Measurements from ENCODE around the gene LHX2.

DNA sequence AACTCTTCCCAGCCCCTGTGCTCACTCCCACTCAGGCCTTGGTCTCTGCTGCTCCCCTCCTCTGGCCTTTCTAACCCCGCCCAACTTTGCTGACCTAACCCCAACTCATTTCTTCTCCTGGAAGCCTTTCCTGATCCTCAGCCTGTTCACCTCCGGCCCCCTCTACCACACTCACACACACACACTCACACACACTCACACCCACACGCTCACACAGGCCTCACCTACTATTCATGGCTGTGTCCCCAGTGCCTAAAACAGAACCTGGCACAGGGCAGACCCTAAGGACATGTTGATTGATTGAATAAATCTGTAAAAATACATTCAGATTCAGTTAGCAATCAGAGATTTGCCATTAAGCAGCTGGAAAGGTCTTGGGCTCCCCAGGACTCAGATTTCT lies 28.5 kb upstream of the LHX2 start:
- TF ChIP-seq, protein P1, sequence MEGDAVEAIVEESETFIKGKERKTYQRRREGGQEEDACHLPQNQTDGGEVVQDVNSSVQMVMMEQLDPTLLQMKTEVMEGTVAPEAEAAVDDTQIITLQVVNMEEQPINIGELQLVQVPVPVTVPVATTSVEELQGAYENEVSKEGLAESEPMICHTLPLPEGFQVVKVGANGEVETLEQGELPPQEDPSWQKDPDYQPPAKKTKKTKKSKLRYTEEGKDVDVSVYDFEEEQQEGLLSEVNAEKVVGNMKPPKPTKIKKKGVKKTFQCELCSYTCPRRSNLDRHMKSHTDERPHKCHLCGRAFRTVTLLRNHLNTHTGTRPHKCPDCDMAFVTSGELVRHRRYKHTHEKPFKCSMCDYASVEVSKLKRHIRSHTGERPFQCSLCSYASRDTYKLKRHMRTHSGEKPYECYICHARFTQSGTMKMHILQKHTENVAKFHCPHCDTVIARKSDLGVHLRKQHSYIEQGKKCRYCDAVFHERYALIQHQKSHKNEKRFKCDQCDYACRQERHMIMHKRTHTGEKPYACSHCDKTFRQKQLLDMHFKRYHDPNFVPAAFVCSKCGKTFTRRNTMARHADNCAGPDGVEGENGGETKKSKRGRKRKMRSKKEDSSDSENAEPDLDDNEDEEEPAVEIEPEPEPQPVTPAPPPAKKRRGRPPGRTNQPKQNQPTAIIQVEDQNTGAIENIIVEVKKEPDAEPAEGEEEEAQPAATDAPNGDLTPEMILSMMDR (IDR thresholded peaks at IDR 0.05; ENCODE audit: low read length), result no peak
- TF ChIP-seq EZH2 (optimal IDR thresholded peaks at IDR 0.05; ENCODE audit: low read depth, low read length) (no peak), EZH2phosphoT487 (IDR thresholded peaks at IDR 0.05; ENCODE audit: low read length) (no peak)
